NCI-H1105 (cell line): Measurements from ENCODE around the gene MIP.
"Not testable (repeated sequence)": the region's sequence is repeated elsewhere in the genome, so short reads cannot be mapped to it uniquely, and the experiment has no call there.

Experiments
- DNase-seq: peaks from one replicate; lab custom pipeline; 2025; lab: John Stamatoyannopoulos, UW

Gene MIP

DNA sequence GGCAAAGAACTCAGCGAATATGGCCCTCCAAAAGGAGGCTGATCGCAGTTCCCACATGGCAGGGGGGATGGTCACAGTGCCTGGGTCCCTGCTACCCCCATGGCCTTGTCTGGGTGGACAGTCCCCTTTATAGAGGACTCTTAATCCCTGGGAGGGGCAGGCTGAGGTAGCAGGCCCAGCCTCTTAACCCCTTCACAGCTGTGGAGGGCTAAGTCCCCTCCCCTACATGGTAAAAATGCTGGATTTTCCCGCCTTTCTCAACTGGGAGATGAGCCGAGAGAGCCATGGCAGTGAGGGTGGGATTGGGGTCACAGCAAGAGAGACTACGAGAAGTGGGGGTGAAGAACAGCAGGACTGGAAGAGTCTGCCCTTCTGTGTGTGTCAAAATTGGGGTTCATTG, at the start of gene MIP:
Gene MIP, minus strand, starts transcription at position 101 of the 400 bp plus-strand sequence. Its CDS starts 44 bp downstream, at position 57.
- DNase-seq: no peak

DNA sequence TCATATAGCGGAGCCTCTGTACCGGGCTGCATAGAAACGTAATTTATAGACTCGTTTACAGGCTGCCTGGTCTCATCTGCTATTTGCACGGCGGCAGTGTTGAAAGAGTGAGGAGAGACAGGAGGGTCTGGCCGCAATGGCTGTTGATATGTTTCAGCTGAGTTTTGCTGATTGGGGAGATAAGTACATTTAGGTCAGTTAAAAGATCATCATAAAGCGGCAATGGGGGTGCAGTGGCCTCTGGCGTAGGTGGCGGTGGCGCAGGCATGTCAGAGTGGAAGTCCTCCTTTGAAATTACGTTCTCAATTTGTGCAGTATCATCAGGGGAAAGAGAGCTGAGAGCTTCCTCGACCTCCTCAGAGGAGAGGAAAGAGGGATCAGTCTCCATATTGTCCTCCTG, 45.4 kb upstream of the MIP start:
- not testable (repeated sequence) for DNase-seq

DNA sequence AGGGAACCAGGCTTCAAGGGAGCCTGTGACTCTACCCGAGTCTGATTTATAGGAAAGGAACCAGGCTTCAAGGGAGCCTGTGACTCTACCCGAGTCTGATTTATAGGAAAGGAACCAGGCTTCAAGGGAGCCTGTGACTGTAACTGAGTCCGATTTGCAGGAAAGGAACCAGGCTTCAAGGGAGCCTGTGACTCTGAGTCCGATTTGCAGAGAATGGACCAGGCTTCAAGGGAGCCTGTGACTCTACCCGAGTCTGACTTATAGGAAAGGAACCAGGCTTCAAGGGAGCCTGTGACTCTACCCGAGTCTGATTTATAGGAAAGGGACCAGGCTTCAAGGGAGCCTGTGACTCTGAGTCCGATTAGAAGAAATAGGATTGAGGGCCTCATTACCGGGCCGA, 45.0 kb upstream of the MIP start:
- DNase-seq: not testable (repeated sequence)

DNA sequence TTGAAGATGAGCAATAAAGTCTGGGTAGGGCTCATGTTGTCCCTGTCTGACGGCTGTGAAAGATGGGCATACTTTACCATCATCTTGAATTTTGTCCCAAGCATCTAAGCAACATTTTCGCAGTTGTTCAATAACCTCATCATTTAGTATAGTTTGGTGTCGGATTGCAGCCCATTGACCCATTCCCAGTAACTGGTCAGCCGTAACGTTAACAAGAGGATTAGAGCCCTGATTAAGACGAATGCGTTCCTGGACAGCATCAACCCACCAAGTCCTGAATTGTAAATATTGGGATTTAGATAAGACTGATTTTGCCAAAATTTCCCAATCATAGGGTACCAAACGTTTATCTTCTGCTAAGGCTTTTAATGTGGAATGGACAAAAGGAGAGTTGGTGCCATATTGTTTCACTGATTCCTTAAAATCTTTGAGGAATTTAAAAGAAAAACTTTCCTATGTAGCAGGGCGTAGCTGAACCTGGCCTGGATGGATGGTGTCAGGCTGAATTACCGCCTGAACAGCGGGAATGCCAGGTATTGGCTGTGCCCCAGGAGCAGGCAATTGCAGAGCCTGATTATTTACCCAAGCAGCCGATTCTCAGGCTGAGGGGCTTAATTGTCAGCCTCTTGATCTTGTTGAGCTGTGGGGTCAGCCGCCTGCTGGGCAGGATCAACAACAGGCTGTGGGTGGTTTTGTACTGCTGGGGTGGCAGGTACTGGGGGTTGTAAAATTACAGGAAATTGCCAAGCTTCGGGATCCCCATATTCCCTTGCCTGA, 43.9 kb upstream of the MIP start:
- peak; percentile 37 for DNase-seq

GRCh38 chr12:56496704-56497103, 42.2 kb upstream of the MIP start:
- not testable (repeated sequence) for DNase-seq

GRCh38 chr12:56494481-56494880, 40.0 kb upstream of the MIP start:
- DNase-seq: not testable (repeated sequence)

GRCh38 chr12:56494106-56494415, 39.6 kb upstream of the MIP start:
- DNase-seq: not testable (repeated sequence)

DNA sequence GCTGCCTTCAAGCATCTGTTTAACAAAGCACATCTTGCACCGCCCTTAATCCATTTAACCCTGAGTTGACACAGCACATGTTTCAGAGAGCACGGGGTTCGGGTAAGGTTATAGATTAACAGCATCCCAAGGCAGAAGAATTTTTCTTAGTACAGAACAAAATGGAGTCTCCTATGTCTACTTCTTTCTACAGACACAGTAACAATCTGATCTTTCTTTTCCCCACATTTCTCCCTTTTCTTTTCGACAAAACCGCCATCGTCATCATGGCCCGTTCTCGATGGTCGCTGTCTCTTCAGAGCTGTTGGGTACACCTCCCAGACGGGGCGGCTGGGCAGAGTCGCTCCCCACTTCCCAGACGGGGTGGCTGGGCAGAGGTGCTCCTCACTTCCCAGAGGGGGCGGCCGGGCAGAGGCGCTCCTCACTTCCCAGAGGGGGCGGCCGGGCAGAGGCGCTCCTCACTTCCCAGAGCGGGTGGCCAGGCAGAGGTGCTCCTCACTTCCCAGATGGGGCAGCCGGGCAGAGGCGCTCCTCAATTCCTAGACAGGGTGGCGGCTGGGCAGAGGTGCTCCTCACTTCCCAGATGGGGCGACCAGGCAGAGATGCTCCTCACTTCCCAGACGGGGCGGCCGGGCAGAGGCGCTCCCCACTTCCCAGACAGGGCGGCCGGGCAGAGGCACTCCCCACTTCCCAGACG, 39.1 kb upstream of the MIP start:
- not testable (repeated sequence) for DNase-seq

DNA sequence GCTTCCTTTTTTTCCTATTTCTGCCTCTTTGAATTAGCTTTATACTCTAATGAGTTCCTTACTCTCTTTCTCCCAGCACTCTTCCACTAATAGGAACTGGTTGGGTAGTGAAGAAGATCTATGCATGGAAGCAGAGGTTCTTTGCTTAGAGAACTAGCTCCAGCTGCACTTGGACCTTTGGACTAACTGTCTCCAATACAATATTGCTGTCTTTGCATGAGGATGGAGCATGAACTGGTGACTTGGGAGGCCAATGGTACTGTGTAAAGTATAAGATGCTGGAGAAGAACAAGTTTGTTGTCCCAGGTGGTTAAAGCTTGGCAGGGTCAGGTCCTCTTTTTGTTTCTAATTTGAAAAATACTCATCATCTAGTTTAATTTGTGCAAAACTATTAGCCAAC, 35.9 kb upstream of the MIP start:
- no peak for DNase-seq

- peak; percentile 48 for DNase-seq
These were observed 33.8 kb upstream of the MIP start, which contains the start of gene GLS2 for GRCh38 chr12:56488041-56488955. TSS of gene GLS2 (minus strand) at chr12:56488161. CDS start at chr12:56488118, 43 bp downstream.

- DNase-seq: peak; percentile 29
These were observed 33.1 kb upstream of the MIP start for GRCh38 chr12:56487448-56488040.

DNA sequence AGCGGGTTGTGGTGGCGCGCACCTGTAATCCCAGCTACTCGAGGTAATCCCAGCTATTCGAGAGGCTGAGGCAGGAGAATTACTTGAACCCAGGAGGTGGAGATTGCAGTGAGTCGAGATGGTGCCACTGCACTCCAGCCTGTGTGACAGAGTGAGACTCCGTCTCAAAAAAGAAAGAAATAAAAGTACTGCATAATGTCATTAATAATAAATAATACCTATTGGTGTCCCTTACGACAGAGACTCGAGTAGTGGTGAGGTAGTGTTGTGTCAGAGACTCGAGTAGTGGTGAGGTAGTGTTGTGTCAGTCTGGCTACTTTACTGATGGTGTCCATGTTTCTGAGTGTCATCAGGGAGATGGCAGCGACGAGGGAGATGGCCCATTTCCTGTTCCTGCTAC, 32.2 kb upstream of the MIP start:
- DNase-seq: no peak

- DNase-seq: no peak
These were observed 30.1 kb upstream of the MIP start for GRCh38 chr12:56484566-56484965.

- no peak for DNase-seq
These were observed 25.2 kb upstream of the MIP start for GRCh38 chr12:56479625-56480024.

DNA sequence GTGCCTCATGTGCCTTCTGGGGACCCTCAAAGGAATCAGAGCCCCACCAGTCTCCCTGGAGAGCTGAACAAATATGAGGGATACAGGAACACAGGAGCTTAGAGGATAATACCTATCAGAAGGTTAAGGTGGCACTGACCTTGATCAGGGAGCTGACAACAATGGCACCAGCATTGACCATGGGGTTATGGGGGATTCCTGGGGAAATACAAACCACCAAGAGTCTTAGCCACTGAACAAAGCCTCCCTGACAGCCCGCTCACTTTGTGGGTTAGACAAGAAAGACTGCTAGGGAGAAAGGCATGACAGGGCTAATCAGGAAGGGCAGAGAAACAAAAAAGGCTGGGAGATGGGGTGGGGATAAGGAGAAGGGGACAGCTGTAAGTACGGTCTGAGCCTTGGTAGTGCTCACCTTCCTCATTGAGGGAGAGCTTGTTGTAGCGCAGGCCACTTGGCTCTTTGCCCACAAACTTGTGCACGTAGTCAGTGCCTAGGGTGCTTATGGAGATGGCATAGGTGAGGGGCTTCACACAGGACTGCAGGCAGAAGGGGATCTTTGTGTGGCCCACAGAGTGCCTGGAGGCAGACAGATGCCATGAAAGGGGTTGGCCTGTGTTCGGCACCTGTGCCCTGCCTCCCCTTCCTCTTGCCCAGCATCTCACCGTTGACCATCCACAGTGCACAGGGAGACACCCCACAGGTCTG, 23.2 kb upstream of the MIP start:
- no peak for DNase-seq

GRCh38 chr12:56476972-56477432, 22.5 kb upstream of the MIP start:
- no peak for DNase-seq

DNA sequence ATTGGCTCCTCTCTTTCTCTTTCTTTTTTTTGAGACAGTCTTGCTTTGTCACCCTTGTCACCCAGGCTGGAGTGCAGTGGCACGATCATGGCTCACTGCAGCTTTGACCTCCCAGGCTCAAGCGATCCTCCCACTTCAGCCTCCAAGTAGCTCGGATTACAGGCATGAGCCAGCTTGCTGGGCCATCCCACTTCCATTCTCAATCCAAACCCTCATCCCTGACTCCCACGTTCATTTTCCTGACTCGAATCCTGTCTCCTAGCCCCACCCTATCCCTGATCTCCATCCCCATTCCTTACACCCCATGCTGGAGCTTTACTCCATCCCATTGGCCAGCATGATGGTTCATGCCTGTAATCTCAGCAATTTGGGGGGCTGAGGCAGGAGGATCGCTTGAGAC, 21.7 kb upstream of the MIP start:
- DNase-seq: no peak

DNA sequence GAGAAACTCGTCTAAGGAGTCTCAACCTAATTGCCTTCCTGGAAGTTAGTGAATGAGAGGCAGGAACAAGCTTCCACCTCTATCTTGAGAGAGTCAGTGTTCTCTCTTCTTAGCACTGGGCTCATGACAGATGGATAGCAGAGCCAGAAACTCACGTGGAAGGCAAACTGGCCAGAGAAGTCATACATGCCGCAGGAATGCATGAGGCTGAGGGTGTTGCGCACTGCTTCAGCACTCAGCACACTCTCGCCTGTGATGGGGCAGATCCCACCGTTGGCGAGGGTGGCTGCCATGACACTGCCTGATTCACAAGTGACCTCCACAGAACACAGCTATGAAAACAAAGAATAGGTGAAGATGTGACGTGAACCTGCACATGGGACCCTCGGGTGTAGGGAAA, 19.9 kb upstream of the MIP start:
- no peak for DNase-seq

GRCh38 chr12:56469007-56469930, 14.8 kb upstream of the MIP start:
- no peak for DNase-seq
